ENCODE results near the gene DESI2.

DNA sequence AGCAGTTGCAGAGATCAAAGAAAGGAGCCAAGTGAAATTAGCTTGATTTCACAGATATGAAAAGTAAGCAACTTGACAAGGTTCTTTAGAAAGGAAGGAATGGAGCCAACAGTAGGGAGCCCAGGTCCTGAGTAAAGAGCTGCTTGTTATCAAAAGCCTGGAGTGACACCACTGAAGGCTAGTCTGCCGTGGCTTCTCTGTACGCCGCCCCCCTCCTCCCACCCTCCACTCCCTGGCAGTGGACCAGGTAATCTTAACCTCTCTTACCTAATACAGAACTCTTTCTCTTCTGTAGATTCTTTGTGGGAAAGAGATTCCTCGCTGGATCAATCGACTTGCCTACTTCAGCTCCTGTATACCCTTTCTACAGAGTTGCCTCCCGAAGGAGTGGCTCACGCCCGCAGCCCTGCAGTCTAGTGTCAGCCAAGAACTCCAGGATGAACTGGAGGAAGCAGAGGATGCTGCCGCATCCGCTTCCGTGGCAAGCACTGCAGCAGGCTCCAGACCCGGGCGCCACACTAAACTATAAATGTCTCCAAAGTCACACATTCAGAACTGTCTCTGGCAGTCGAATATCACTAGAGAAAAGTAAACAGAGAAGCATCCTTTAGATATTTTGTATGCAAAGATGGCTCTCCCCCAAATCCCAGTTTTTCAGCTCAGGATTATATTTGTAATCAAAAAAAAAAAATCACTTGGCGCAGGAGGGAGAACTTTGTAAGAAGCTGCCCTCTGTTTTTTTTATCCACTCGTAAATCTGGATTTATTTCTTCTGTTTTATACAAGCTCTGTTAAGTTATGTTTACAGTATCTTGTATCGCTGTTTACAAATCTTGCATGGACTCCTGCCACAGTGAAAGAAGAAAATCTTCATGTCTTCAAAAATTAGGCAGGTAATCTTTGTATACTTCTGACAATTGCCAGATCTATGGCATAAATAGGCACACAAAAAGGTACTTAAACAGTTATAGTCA lies 52.6 kb downstream of the DESI2 start:
- TF ChIP-seq, protein P1, sequence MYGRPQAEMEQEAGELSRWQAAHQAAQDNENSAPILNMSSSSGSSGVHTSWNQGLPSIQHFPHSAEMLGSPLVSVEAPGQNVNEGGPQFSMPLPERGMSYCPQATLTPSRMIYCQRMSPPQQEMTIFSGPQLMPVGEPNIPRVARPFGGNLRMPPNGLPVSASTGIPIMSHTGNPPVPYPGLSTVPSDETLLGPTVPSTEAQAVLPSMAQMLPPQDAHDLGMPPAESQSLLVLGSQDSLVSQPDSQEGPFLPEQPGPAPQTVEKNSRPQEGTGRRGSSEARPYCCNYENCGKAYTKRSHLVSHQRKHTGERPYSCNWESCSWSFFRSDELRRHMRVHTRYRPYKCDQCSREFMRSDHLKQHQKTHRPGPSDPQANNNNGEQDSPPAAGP (tag by site-specific recombination; IDR thresholded peaks at IDR 0.05) = no peak
- TF ChIP-seq MYNN (tag by site-specific recombination; IDR thresholded peaks at IDR 0.05; ENCODE audit: borderline replicate concordance) = no peak
- no peak for TF ChIP-seq HOXA7 (CRISPR knock-in tag; IDR thresholded peaks at IDR 0.05; ENCODE audit: borderline replicate concordance)
- no peak for TF ChIP-seq ZNF707 (tag by site-specific recombination; IDR thresholded peaks at IDR 0.05)
- TF ChIP-seq, protein P2, sequence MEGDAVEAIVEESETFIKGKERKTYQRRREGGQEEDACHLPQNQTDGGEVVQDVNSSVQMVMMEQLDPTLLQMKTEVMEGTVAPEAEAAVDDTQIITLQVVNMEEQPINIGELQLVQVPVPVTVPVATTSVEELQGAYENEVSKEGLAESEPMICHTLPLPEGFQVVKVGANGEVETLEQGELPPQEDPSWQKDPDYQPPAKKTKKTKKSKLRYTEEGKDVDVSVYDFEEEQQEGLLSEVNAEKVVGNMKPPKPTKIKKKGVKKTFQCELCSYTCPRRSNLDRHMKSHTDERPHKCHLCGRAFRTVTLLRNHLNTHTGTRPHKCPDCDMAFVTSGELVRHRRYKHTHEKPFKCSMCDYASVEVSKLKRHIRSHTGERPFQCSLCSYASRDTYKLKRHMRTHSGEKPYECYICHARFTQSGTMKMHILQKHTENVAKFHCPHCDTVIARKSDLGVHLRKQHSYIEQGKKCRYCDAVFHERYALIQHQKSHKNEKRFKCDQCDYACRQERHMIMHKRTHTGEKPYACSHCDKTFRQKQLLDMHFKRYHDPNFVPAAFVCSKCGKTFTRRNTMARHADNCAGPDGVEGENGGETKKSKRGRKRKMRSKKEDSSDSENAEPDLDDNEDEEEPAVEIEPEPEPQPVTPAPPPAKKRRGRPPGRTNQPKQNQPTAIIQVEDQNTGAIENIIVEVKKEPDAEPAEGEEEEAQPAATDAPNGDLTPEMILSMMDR (tag by site-specific recombination; IDR thresholded peaks at IDR 0.05) = no peak
- TF ChIP-seq TCF7L2 (IDR thresholded peaks at IDR 0.05; ENCODE audit: borderline replicate concordance, low read depth, low read length) = no peak
- no peak for TF ChIP-seq ZNF140 (tag by site-specific recombination; IDR thresholded peaks at IDR 0.05)
- TF ChIP-seq, protein P3, sequence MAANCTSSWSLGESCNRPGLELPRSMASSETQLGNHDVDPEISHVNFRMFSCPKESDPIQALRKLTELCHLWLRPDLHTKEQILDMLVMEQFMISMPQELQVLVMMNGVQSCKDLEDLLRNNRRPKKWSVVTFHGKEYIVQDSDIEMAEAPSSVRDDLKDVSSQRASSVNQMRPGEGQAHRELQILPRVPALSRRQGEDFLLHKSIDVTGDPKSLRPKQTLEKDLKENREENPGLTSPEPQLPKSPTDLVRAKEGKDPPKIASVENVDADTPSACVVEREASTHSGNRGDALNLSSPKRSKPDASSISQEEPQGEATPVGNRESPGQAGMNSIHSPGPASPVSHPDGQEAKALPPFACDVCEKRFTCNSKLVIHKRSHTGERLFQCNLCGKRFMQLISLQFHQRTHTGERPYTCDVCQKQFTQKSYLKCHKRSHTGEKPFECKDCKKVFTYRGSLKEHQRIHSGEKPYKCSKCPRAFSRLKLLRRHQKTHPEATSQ (tag by site-specific recombination; IDR thresholded peaks at IDR 0.05) = no peak
- TF ChIP-seq SCRT1 (tag by site-specific recombination; IDR thresholded peaks at IDR 0.05; ENCODE audit: borderline replicate concordance) = no peak
- TF ChIP-seq BCL11A (tag by site-specific recombination; IDR thresholded peaks at IDR 0.05; ENCODE audit: low read depth) = no peak
- TF ChIP-seq, protein P4, sequence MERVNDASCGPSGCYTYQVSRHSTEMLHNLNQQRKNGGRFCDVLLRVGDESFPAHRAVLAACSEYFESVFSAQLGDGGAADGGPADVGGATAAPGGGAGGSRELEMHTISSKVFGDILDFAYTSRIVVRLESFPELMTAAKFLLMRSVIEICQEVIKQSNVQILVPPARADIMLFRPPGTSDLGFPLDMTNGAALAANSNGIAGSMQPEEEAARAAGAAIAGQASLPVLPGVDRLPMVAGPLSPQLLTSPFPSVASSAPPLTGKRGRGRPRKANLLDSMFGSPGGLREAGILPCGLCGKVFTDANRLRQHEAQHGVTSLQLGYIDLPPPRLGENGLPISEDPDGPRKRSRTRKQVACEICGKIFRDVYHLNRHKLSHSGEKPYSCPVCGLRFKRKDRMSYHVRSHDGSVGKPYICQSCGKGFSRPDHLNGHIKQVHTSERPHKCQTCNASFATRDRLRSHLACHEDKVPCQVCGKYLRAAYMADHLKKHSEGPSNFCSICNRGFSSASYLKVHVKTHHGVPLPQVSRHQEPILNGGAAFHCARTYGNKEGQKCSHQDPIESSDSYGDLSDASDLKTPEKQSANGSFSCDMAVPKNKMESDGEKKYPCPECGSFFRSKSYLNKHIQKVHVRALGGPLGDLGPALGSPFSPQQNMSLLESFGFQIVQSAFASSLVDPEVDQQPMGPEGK (tag by site-specific recombination; IDR thresholded peaks at IDR 0.05) = no peak; the same call in 1 of the 2 replicates
- TF ChIP-seq ZNF530 (tag by site-specific recombination; IDR thresholded peaks at IDR 0.05; ENCODE audit: low read depth) = no peak

All from HEK293 (cell line).